Stimulated activated CD8-positive, alpha-beta memory T cell treated with anti-CD3 and anti-CD28 coated beads, Interleukin-15, amount 100 ng/mL, for 24 hours (primary cell): ENCODE data around the gene NANOGP8.
"Not testable (repeated sequence)": the region's sequence is repeated elsewhere in the genome, so short reads cannot be mapped to it uniquely, and the experiment has no call there.

Source experiments
- DNase-seq: peaks from one replicate; pipeline ENCODE4 v3.0.0-alpha.2; 2020; ENCODE audit warnings: low read depth

The NANOGP8 gene

DNA sequence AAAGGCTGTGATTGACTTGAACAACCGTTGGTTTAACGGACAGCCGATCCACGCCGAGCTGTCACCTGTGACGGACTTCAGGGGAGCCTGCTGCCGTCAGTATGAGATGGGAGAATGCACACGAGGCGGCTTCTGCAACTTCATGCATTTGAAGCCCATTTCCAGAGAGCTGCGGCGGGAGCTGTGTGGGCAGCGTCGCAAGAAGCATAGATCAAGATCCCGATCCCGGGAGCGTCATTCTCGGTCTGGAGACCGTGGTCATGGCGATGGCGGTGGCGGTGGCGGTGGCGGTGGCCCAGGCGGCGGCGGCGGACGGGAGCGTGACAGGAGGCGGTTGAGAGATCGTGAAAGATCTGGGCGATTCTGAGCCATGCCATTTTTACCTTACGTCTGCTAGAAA lies 7.8 kb upstream of the NANOGP8 start:
- no peak for DNase-seq

DNA sequence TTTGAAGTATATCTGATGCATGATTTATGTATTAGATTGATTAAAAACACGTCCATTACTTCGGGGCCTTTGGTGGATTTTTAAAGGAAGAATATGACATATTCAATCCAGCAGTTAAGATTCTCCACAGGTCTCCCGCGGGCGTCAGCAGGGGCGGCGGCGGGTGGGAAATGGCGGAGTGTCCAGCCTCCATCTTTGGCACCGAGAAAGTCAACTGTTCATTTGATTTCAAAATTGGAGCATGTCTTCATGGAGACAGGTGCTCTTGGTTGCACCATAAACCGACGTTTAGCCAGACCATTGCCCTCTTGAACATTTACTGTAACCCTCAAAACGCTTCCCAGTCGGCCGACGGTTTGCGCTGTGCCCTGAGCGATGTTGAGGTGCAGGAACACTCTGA lies 7.2 kb upstream of the NANOGP8 start:
- no peak for DNase-seq

- no peak for DNase-seq
These were observed 5.2 kb upstream of the NANOGP8 start for GRCh38 chr15:35090104-35090807.

GRCh38 chr15:35089551-35089950 lies 4.5 kb upstream of the NANOGP8 start:
- no peak for DNase-seq

GRCh38 chr15:35088329-35088728 lies 3.2 kb upstream of the NANOGP8 start:
- no peak for DNase-seq

DNA sequence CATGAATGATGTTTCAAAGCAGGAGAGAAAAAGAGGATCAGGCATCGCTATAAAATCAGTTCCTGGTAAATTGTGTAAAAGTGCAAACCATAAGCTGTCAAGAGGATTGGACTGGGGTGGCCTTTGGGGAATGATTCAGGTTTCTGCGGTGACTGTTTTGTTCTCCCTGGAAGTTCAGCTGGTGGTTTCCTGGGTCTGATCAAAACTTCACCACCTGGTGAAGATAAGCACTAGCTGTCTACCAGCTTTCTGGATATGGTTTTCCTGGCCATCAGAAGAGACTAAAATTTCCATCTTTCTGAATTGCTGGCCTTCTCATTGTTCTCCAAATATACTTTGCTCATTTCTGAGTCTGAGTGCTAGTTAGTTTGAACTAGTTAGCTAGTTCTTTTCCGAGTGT lies 2.7 kb upstream of the NANOGP8 start:
- DNase-seq: no peak

DNA sequence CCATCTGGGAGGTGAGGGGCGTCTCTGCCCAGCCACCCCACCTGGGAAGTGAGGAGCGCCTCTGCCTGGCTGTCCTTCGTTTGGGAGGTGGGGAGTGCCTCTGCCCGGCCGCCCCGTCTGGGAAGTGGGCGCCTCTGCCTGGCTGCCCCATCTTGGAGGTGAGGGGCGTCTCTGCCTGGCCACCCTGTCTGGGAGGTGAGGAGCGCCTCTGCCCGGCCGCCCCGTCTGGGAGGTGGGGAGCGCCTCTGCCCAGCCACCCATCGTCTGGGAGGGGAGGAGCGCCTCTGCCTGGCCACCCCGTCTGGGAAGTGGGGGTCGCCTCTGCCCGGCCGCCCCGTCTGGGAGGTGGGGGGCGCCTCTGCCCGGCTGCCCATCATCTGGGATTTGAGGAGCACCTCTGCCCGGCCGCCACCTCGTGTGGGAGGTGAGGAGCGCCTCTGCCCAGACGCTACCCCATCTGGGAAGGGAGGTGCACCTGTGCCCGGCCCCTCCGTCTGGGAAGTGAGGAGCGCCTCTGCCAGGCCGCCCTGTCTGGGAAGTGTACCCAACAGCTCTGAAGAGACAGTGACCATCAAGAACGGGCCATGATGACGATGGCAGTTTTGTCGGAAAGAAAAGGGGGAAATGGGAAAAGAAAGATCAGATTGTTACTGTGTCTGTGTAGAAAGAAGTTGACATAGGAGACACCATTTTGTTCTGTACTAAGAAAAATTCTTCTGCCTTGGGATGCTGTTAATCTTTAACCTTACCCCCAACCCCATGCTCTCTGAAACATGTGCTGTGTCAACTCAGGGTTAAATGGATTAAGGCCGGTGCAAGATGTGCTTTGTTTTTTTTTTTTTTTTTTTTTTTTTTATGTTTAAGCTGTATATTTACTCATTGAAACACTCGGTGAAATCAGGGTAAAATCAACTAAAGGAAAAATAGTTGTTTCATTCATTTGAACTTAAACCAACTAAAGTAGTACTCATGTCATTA lies 2.4 kb downstream of the NANOGP8 start:
- DNase-seq: not testable (repeated sequence)

GRCh38 chr15:35081626-35082365 lies 3.3 kb downstream of the NANOGP8 start:
- DNase-seq: not testable (repeated sequence)

DNA sequence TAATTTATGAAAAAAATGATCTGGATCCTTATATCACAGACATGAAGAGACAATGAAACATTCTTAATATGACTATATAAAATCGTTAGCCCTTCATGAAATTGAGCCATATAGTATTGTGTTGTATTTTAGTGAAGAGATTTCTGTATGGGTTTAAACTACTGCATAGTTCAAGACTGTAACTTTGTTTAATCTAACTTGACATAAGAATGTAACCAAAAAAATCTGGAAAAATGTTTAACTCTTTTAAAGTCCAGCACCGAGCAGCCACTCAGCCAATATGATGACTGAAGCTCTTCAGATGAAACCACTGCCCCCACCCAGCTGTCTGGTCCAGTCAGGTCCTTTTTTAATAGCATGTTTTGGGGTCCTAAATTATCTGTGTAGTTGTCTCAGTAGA lies 4.9 kb downstream of the NANOGP8 start:
- DNase-seq: no peak

- DNase-seq: peak; percentile 1
These were observed 6.7 kb downstream of the NANOGP8 start for GRCh38 chr15:35078221-35078915.

GRCh38 chr15:35071106-35071505 lies 14.0 kb downstream of the NANOGP8 start:
- no peak for DNase-seq

GRCh38 chr15:35068846-35069475 lies 16.1 kb downstream of the NANOGP8 start:
- no peak for DNase-seq

DNA sequence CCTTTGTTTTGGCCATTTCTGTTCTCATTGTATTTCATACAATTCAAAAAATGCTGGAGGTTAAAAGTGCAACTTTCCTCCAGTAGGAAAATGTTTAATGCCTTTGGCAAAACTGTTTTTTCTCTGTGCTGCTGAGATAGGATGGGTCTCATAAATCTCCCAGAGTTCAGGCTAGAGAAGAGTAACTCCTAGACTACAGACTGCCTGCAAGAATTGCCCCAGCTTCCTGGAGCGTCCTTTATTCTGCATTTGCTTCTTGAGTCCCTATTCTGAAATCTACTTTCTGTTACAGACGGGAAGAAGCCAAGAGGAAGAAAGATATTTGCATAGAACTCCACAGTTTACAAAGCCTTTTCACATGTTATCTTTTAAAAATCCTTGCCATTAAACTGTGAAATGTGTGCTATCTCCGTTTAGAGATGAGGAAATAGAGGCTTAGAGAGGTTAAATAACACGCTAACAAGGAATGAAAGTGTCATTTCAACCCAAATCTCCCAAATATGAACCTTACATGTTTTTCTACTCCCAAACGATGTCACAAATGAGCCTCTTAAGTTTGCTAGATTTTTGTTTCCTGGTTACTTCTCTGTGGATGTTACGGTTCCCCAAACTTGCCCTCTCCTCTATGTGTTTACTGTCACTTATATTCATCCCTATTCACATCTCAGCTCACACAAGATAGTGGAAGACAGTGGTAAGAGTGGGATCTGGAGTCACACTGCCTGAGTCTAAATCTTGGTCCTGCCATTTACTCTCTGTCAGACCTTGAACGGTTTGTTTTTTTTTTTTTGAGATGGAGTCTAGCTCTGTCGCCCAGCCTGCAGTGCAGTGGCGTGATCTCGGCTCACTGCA lies 17.4 kb downstream of the NANOGP8 start:
- no peak for DNase-seq

GRCh38 chr15:35066094-35066493 lies 19.0 kb downstream of the NANOGP8 start:
- DNase-seq: no peak

GRCh38 chr15:35064576-35065190 lies 20.4 kb downstream of the NANOGP8 start:
- no peak for DNase-seq

GRCh38 chr15:35062738-35063099 lies 22.4 kb downstream of the NANOGP8 start:
- DNase-seq: no peak

DNA sequence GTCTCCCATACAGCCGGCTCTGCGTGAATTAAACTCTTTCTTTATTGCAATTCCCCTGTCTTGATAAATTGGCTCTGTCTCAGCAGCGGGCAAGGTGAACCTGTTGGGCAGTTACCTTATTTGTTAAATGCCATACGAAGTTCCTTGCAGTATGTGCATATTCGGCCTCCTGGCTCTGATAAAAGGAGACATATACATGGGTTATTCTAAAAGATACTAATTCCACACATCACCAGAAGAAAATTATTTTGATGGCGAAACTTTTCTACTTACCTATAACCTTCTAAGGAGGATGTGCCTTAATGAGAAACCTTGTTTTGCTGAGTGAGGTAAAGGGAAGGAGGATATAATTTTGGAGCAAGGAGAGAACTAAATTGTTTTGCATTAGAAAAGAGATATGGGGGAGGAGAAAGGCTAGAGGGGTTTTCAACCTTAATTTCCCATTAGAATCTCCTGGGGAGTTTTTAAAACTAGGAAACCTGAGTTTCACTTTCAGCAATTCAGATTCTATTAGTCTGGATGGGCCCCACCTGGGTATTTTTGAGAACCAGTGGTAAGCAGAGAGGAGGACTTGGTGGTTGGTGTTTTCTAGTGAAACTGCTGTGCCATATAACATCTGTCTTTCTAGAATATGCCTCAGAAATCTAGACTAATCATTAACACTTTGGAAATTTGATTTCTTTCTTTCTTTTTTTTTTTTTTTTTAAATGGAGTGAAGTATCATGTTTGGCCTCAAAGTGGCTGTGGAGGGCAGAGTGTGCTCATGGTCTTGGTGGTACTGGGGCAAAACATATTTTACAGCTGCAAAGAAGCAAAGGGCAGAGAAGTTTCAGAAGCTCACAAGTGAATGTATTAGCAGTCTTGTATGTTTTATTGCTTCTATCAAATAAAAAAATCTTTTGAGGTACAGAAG lies 23.0 kb downstream of the NANOGP8 start:
- DNase-seq: no peak

DNA sequence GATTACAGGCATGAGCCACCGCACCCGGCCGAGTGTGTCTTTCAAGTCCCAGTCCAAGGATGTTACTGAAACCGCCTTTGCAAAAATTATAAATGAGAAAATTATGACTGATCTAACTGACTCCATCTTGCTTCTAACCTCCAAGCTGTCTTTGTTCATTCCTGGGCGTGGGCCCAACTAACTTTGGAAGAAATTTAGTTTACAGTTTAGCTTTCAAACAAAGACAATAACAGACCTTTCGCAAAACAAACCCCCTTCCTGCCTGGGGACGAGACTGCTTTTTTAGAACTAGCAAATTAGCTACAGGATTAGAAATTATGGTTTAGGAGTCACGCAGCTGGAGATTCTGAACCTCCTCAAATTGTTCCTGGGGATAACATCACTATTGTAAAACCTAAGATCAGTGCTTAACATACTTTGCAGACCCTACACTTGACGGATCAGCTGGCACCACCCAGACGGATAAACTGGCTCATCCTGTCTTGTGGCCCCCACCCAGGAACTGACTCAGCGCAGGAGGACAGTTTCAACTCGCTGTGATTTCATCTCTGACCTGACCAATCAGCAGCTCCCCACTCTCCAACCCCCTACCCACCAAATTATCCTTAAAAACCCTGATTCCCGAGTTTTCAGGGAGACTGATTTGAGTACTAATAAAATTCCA lies 23.8 kb downstream of the NANOGP8 start:
- no peak for DNase-seq
